H9 (cell line): ENCODE data around the gene DPP7. TPM values are rescaled to one million over a fixed set of nuclear protein-coding genes. Genes with fewer than 3 reads are reported as not detected.

Source experiments
- DNase-seq: peaks from one replicate; pipeline ENCODE4 v3.0.0-alpha.2; 2017
- H2AFZ ChIP-seq: one replicate; pipeline ENCODE4 v1.6.1; 2013; ENCODE audit warnings: mild to moderate bottlenecking, low read length, control low read depth, moderate library complexity
- H2AK5ac ChIP-seq: 2 replicates; pipeline ENCODE4 v1.6.1; 2013; ENCODE audit warnings: low read length, control low read depth, mixed read lengths; ENCODE audit not compliant: insufficient read length
- H2BK120ac ChIP-seq: one replicate; pipeline ENCODE4 v1.6.1; 2013; ENCODE audit warnings: low read depth, mild to moderate bottlenecking, low read length, control low read depth, inconsistent platforms; ENCODE audit not compliant: poor library complexity, severe bottlenecking
- H2BK12ac ChIP-seq: 2 replicates; pipeline ENCODE4 v1.6.1; 2013; ENCODE audit warnings: low read length, control low read depth, mixed read lengths, low read depth; ENCODE audit not compliant: insufficient read length
- H2BK15ac ChIP-seq: 2 replicates; pipeline ENCODE4 v1.6.1; 2013; ENCODE audit warnings: low read depth, low read length, control low read depth
- H2BK20ac ChIP-seq: one replicate; pipeline ENCODE4 v1.6.1; 2013; ENCODE audit warnings: low read depth, mild to moderate bottlenecking, low read length, control low read depth, inconsistent platforms; ENCODE audit not compliant: poor library complexity, severe bottlenecking
- H2BK5ac ChIP-seq: 2 replicates; pipeline ENCODE4 v1.6.1; 2013; ENCODE audit warnings: low read length, control low read depth, mixed read lengths; ENCODE audit not compliant: insufficient read length
- H3K14ac ChIP-seq: 2 replicates; pipeline ENCODE4 v1.6.1; 2013; ENCODE audit warnings: low read length, control low read depth; ENCODE audit not compliant: insufficient read depth
- H3K18ac ChIP-seq: 2 replicates; pipeline ENCODE4 v1.6.1; 2013; ENCODE audit warnings: low read depth, mild to moderate bottlenecking, mixed read lengths, low read length, control low read depth; ENCODE audit not compliant: insufficient read length
- H3K23ac ChIP-seq: 2 replicates; pipeline ENCODE4 v1.6.1; 2013; ENCODE audit warnings: low read length, control low read depth, mixed read lengths, low read depth; ENCODE audit not compliant: insufficient read length
- H3K23me2 ChIP-seq: 2 replicates; pipeline ENCODE4 v1.6.1; 2013; ENCODE audit warnings: low read depth, mild to moderate bottlenecking, mixed read lengths, low read length, control low read depth; ENCODE audit not compliant: insufficient read length, poor library complexity, severe bottlenecking
- H3K27ac ChIP-seq: 2 replicates; pipeline ENCODE4 v1.5.1; 2013; ENCODE audit warnings: low read length, control low read depth, mixed read lengths, low read depth; ENCODE audit not compliant: insufficient read length
- H3K27me3 ChIP-seq: 2 replicates; pipeline ENCODE4 v1.6.1; 2013; ENCODE audit warnings: low read length, control low read depth, inconsistent platforms; ENCODE audit not compliant: insufficient read depth
- H3K4ac ChIP-seq: 2 replicates; pipeline ENCODE4 v1.6.1; 2013; ENCODE audit warnings: low read depth, mild to moderate bottlenecking, control low read depth, inconsistent platforms, low read length, moderate library complexity
- H3K4me1 ChIP-seq: 2 replicates; pipeline ENCODE4 v1.6.1; 2013; ENCODE audit warnings: low read length, control low read depth, inconsistent platforms; ENCODE audit not compliant: insufficient read depth
- H3K4me2 ChIP-seq: 2 replicates; pipeline ENCODE4 v1.6.1; 2013; ENCODE audit warnings: low read length, control low read depth, mixed read lengths; ENCODE audit not compliant: insufficient read length, insufficient read depth
- H3K56ac ChIP-seq: 2 replicates; pipeline ENCODE4 v1.6.1; 2013; ENCODE audit warnings: low read depth, mild to moderate bottlenecking, mixed read lengths, low read length, control low read depth; ENCODE audit not compliant: insufficient read length
- H3K79me1 ChIP-seq: 2 replicates; pipeline ENCODE4 v1.6.1; 2013; ENCODE audit warnings: low read depth, mild to moderate bottlenecking, moderate library complexity, low read length, control low read depth, inconsistent platforms; ENCODE audit not compliant: insufficient read depth, poor library complexity, severe bottlenecking
- H3K79me2 ChIP-seq: 2 replicates; pipeline ENCODE4 v1.6.1; 2013; ENCODE audit warnings: low read length, control low read depth, inconsistent platforms; ENCODE audit not compliant: insufficient read depth
- H3K9ac ChIP-seq: 2 replicates; pipeline ENCODE4 v1.6.1; 2013; ENCODE audit warnings: low read length, control low read depth, mixed read lengths; ENCODE audit not compliant: insufficient read length; ENCODE audit errors: extremely low read depth
- H3K9me3 ChIP-seq: one replicate; pipeline ENCODE4 v1.6.1; 2013; ENCODE audit warnings: low read depth, low read length, inconsistent platforms; ENCODE audit not compliant: control insufficient read depth
- H3T11ph ChIP-seq: one replicate; pipeline ENCODE4 v1.6.1; 2013; ENCODE audit warnings: mild to moderate bottlenecking, low read length, control low read depth, inconsistent platforms
- H4K20me1 ChIP-seq: one replicate; pipeline ENCODE4 v1.6.1; 2013; ENCODE audit not compliant: control insufficient read depth, insufficient read length, insufficient read depth
- H4K5ac ChIP-seq: 2 replicates; pipeline ENCODE4 v1.6.1; 2013; ENCODE audit warnings: low read depth, mild to moderate bottlenecking, mixed read lengths, low read length, control low read depth; ENCODE audit not compliant: insufficient read length
- H4K8ac ChIP-seq: replicated peaks from 2 replicates; pipeline ENCODE4 v1.6.1; 2013; ENCODE audit warnings: low read length, control low read depth, mixed read lengths, low read depth; ENCODE audit not compliant: insufficient read length
- H4K91ac ChIP-seq: 2 replicates; pipeline ENCODE4 v1.6.1; 2013; ENCODE audit warnings: low read depth, mild to moderate bottlenecking, moderate library complexity, mixed read lengths, low read length, control low read depth; ENCODE audit not compliant: insufficient read length
- H3K27ac Mint-ChIP-seq, 3 experiments: 2 replicates in 2 of 3; 3 replicates in 1 of 3; pipeline ENCODE4 v1.8.0; 2020 to 2021; ENCODE audit warnings: mixed read lengths in 3 of 3, mild to moderate bottlenecking in 1 of 3, moderate library complexity in 1 of 3
- H3K27me3 Mint-ChIP-seq: 2 replicates; pipeline ENCODE4 v1.8.0; 2021; ENCODE audit warnings: low read depth, mild to moderate bottlenecking, moderate library complexity, mixed read lengths
- H3K36me3 Mint-ChIP-seq, 3 experiments: 2 replicates in 2 of 3; 3 replicates in 1 of 3; pipeline ENCODE4 v1.8.0; 2020 to 2021; ENCODE audit warnings: low read depth in 3 of 3, mixed read lengths in 3 of 3; ENCODE audit not compliant: insufficient read depth in 1 of 3
- H3K4me1 Mint-ChIP-seq, 2 experiments: 2 replicates each; pipeline ENCODE4 v1.8.0; 2020; ENCODE audit warnings: mixed read lengths in 2 of 2
- H3K4me3 Mint-ChIP-seq, 2 experiments: 2 replicates in 1 of 2; 3 replicates in 1 of 2; pipeline ENCODE4 v1.8.0; 2020 to 2021; ENCODE audit warnings: mild to moderate bottlenecking in 2 of 2, mixed read lengths in 2 of 2, moderate library complexity in 1 of 2
- H3K9me3 Mint-ChIP-seq, 2 experiments: 2 replicates in 1 of 2; 3 replicates in 1 of 2; pipeline ENCODE4 v1.8.0; 2020; ENCODE audit warnings: mild to moderate bottlenecking in 2 of 2, mixed read lengths in 2 of 2, moderate library complexity in 1 of 2
- WGBS: extraction: QIAGEN DNeasy Blood & Tissue Kit; methylation state at CpG from one replicate; pipeline ENCODE4 v1.1.7; 2013; ENCODE audit warnings: missing lambda C conversion rate, low lambda C conversion rate, mixed read lengths; ENCODE audit not compliant: insufficient read length; ENCODE audit errors: extremely low coverage; 5-methylcytosine and 5-hydroxymethylcytosine counted together
- total RNA-seq: library from RNA; stranded (reverse); gene quantifications from 2 replicates; pipeline ENCODE4 v1.2.1, GENCODE V29; 2021
- TF ChIP-seq, protein P1 (sequence below): fragments of 200-600 bp; sonication (generic); conservative IDR thresholded peaks from 3 replicates; pipeline ENCODE4 v1.8.0; 2021; ENCODE audit warnings: antibody characterized with exemption, mild to moderate bottlenecking

The DPP7 gene
- total RNA-seq, 1 experiment from 2014 or later, result 29.4 TPM

DNA sequence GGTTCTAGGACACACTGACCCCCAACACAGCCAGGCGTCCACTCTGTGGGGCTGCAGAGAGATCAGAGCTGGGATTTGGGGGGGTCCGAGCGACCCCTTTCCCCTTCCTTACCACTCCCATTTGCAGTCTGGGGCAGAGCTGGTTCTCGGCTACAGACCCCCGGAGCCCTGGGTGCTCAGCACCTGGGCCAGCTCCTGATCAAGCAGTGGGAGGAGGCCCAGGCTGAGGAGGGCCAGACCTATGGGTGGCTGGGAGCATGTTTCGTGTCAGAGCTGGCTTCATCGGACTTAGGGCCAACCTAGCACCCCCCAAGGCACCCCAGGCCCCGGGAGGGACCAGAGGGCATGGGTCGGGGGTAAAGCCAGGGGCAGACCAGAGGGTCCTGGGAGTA is 32.0 kb upstream of the DPP7 start:
- H3K14ac ChIP-seq, result no peak overlapping the region
- no peaks in the 10 kb centered on the region for H3K23me2 ChIP-seq
- no peak overlapping the region for H2AK5ac ChIP-seq
- no peak overlapping the region for H2AFZ ChIP-seq
- H2BK12ac ChIP-seq, result no peak overlapping the region
- H4K8ac ChIP-seq, result no peak overlapping the region
- H3K4me3 Mint-ChIP-seq, result no peak overlapping the region
- no peak overlapping the region for H2BK20ac ChIP-seq
- no peaks in the 10 kb centered on the region for H4K20me1 ChIP-seq
- no peak overlapping the region for H3K18ac ChIP-seq
- no peaks in the 10 kb centered on the region; the same call in 1 of the 2 replicates for H3K27me3 ChIP-seq
- no peaks in the 10 kb centered on the region; the same call in 1 of the 2 replicates for H3K4me1 ChIP-seq
- no peaks in the 10 kb centered on the region for H3K79me1 ChIP-seq
- H3K27me3 Mint-ChIP-seq, result peaks cover 54% of the 10 kb centered on the region
- H3K27ac ChIP-seq, result no peak overlapping the region
- H3K9me3 Mint-ChIP-seq, result no peaks in the 10 kb centered on the region; a peak in 2 of 5 replicates
- H4K91ac ChIP-seq, result no peak overlapping the region
- H2BK120ac ChIP-seq, result no peak overlapping the region
- no peak overlapping the region for H3K4ac ChIP-seq
- no peak overlapping the region for H3K23ac ChIP-seq
- H3T11ph ChIP-seq, result no peak overlapping the region
- DNase-seq, result no peak
- no peaks in the 10 kb centered on the region for H3K36me3 Mint-ChIP-seq
- H3K9me3 ChIP-seq, result no peaks in the 10 kb centered on the region
- no peak overlapping the region for H2BK5ac ChIP-seq
- no peak overlapping the region for H3K9ac ChIP-seq
- H2BK15ac ChIP-seq, result no peak overlapping the region
- no peak overlapping the region for H3K27ac Mint-ChIP-seq
- H3K79me2 ChIP-seq, result no peaks in the 10 kb centered on the region
- no CpG with 5 or more reads among the region's 9 CpGs for WGBS
- H3K4me1 Mint-ChIP-seq, result peaks cover 0 to 11% of the 10 kb centered on the region in 2 experiments; a peak in 2 of 4 replicates
- no peak overlapping the region for H3K56ac ChIP-seq
- no peak overlapping the region for H3K4me2 ChIP-seq
- H4K5ac ChIP-seq, result no peak overlapping the region
- TF ChIP-seq, protein P1, sequence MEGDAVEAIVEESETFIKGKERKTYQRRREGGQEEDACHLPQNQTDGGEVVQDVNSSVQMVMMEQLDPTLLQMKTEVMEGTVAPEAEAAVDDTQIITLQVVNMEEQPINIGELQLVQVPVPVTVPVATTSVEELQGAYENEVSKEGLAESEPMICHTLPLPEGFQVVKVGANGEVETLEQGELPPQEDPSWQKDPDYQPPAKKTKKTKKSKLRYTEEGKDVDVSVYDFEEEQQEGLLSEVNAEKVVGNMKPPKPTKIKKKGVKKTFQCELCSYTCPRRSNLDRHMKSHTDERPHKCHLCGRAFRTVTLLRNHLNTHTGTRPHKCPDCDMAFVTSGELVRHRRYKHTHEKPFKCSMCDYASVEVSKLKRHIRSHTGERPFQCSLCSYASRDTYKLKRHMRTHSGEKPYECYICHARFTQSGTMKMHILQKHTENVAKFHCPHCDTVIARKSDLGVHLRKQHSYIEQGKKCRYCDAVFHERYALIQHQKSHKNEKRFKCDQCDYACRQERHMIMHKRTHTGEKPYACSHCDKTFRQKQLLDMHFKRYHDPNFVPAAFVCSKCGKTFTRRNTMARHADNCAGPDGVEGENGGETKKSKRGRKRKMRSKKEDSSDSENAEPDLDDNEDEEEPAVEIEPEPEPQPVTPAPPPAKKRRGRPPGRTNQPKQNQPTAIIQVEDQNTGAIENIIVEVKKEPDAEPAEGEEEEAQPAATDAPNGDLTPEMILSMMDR, result no peak
